Activated CD8-positive, alpha-beta memory T cell treated with anti-CD3 and anti-CD28 coated beads for 48 hours (primary cell): ENCODE data around the gene PPFIA3.
"Not testable (repeated sequence)": the region's sequence is repeated elsewhere in the genome, so short reads cannot be mapped to it uniquely, and the experiment has no call there.

ENCODE experiments used
- DNase-seq, 3 experiments: peaks; one replicate each; pipeline ENCODE4 v3.0.0-alpha.2; 2020; ENCODE audit warnings: low read depth in 2 of 3, low spot score in 2 of 3

The PPFIA3 gene

GRCh38 chr19:49123285-49123684 lies 3.9 kb downstream of the PPFIA3 start:
- not testable (repeated sequence) for DNase-seq

- no peak for DNase-seq
Observed at GRCh38 chr19:49125025-49125731, 5.8 kb downstream of the PPFIA3 start.

- DNase-seq = no peak
Observed at GRCh38 chr19:49126575-49126974, 7.2 kb downstream of the PPFIA3 start.

GRCh38 chr19:49127225-49127624 lies 7.9 kb downstream of the PPFIA3 start:
- not testable (repeated sequence) for DNase-seq

GRCh38 chr19:49127674-49128544 lies 8.6 kb downstream of the PPFIA3 start:
- DNase-seq = peak; percentile 89 to 93 (median 90)

GRCh38 chr19:49128545-49129237 lies 9.3 kb downstream of the PPFIA3 start:
- no peak for DNase-seq

GRCh38 chr19:49129238-49129583 lies 9.9 kb downstream of the PPFIA3 start:
- no peak for DNase-seq

GRCh38 chr19:49130325-49130724 lies 11.0 kb downstream of the PPFIA3 start:
- no peak for DNase-seq

GRCh38 chr19:49132974-49133609 lies 13.7 kb downstream of the PPFIA3 start:
- no peak for DNase-seq

GRCh38 chr19:49133621-49134454 lies 14.5 kb downstream of the PPFIA3 start:
- DNase-seq = no peak

GRCh38 chr19:49135686-49136085 lies 16.3 kb downstream of the PPFIA3 start:
- no peak for DNase-seq

GRCh38 chr19:49136771-49137171 lies 17.4 kb downstream of the PPFIA3 start:
- DNase-seq = no peak

- DNase-seq = no peak
Observed at GRCh38 chr19:49140951-49141350, 21.6 kb downstream of the PPFIA3 start.

- DNase-seq = no peak
Observed at GRCh38 chr19:49141352-49141751, 22.0 kb downstream of the PPFIA3 start.

GRCh38 chr19:49142866-49143335 lies 23.6 kb downstream of the PPFIA3 start:
- DNase-seq = peak in 1 of 3 experiments; percentile 53

GRCh38 chr19:49145573-49146407 lies 26.4 kb downstream of the PPFIA3 start:
- DNase-seq = peak; percentile 60 to 88 (median 85)

- DNase-seq = not testable (repeated sequence)
Observed at GRCh38 chr19:49146408-49146770, 27.0 kb downstream of the PPFIA3 start.

- no peak for DNase-seq
Observed at GRCh38 chr19:49148044-49148682, 28.8 kb downstream of the PPFIA3 start.
